Spleen (tissue), 7 donors: ENCODE data around the gene C21orf91.

Experiments used
- POLR2A ChIP-seq, 3 donors: fragments of 450-650 bp; IDR thresholded peaks; one replicate each; pipeline ENCODE4 v1.5.1; 2017; ENCODE audit warnings: antibody characterized with exemption in 3 of 3, mild to moderate bottlenecking in 1 of 3
- TF ChIP-seq, protein P1 (sequence below), 11 experiments: fragments of 200-600 bp in 7 of 11; fragments of 450-650 bp in 4 of 11; sonication (generic) in 4 of 11; IDR thresholded peaks in 8 of 11; conservative IDR thresholded peaks in 3 of 11; 1 replicate in 7 of 11; 2 replicates in 4 of 11; pipeline versions ENCODE4 v1.4.0 to v1.8.0; 2016 to 2021; ENCODE audit warnings: antibody characterized with exemption in 11 of 11, inconsistent platforms in 4 of 11, mild to moderate bottlenecking in 1 of 11
- donor health status: DM: no; HTN: no; CAD: no; lungs with moderate emphysema.
- donor health status: DM: no; HTN: no; CAD: no.
- donor health status: DM: no; HTN: no; CAD: no.

DNA sequence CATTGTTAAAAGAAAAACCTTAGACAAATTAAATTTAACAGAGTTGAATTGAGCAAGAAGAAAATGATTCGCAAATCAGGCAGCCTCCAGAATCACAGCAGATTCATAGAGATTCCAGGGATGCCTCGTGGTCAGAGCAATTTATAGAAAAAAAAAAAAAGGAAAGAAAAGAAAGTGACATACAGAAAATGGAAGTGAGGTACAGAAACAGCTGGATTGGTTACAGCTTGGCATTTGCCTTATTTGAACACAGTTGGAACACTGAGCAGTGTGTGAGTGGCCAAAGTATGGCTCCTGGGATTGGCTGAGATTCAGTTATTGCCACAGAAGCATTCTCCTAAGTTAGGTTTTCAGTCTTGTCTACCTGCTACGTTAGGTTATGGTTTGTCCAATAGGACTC is 9.1 kb upstream of the C21orf91 start:
- TF ChIP-seq, protein P1, sequence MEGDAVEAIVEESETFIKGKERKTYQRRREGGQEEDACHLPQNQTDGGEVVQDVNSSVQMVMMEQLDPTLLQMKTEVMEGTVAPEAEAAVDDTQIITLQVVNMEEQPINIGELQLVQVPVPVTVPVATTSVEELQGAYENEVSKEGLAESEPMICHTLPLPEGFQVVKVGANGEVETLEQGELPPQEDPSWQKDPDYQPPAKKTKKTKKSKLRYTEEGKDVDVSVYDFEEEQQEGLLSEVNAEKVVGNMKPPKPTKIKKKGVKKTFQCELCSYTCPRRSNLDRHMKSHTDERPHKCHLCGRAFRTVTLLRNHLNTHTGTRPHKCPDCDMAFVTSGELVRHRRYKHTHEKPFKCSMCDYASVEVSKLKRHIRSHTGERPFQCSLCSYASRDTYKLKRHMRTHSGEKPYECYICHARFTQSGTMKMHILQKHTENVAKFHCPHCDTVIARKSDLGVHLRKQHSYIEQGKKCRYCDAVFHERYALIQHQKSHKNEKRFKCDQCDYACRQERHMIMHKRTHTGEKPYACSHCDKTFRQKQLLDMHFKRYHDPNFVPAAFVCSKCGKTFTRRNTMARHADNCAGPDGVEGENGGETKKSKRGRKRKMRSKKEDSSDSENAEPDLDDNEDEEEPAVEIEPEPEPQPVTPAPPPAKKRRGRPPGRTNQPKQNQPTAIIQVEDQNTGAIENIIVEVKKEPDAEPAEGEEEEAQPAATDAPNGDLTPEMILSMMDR (IDR thresholded peaks at IDR 0.05 in 8 of 11, conservative IDR thresholded peaks at IDR 0.05 in 3 of 11), result no peak
- TF ChIP-seq POLR2A (IDR thresholded peaks at IDR 0.05), result no peak
